Upper lobe of left lung (tissue), 4 donors: ENCODE results near the gene TTC7B.

Experiments used
- CTCF ChIP-seq, 6 experiments: fragments of 450-650 bp in 4 of 6; fragments of 200-600 bp in 2 of 6; sonication (generic) in 2 of 6; IDR thresholded peaks; one replicate each; pipeline ENCODE4 v1.5.1; 2016 to 2019; ENCODE audit warnings: antibody characterized with exemption in 6 of 6
- EP300 ChIP-seq, 4 donors: sonication (generic); formaldehyde crosslinking; IDR thresholded peaks; one replicate each; pipeline ENCODE4 v1.5.1; 2017; ENCODE audit warnings: antibody characterized with exemption in 4 of 4, control low read depth in 2 of 4

- TF ChIP-seq CTCF (IDR thresholded peaks at IDR 0.05): no peak
- TF ChIP-seq EP300 (IDR thresholded peaks at IDR 0.05): no peak
These were observed 195.0 kb downstream of the TTC7B start for GRCh38 chr14:90621201-90621600.
